Measurements from ENCODE around the gene BEGAIN.

- TF ChIP-seq EZH2 (IDR thresholded peaks at IDR 0.05; ENCODE audit: low read depth, low read length, severe bottlenecking) (no peak), NRF1 (IDR thresholded peaks at IDR 0.05; ENCODE audit: low read depth, low read length) (no peak), TCF12 (IDR thresholded peaks at IDR 0.05; ENCODE audit: low read depth, low read length) (no peak), RNF2 (IDR thresholded peaks at IDR 0.05; ENCODE audit: borderline replicate concordance, low read depth, low read length, missing control alignments, poor library complexity, severe bottlenecking) (no peak), RFX5 (IDR thresholded peaks at IDR 0.05; ENCODE audit: borderline replicate concordance, low read depth, low read length) (no peak), GABPA (IDR thresholded peaks at IDR 0.05; ENCODE audit: borderline replicate concordance, insufficient read depth, low read length) (no peak), RAD21 (IDR thresholded peaks at IDR 0.05 in 1 of 2, conservative IDR thresholded peaks at IDR 0.05 in 1 of 2; ENCODE audit: low read depth in 2 of 2, low read length in 2 of 2) (no peak), POLR2AphosphoS5 (IDR thresholded peaks at IDR 0.05; ENCODE audit: low read depth, low read length) (no peak), POLR2A (IDR thresholded peaks at IDR 0.05; ENCODE audit: control extremely low read depth in 1 of 2, low read depth in 2 of 2, low read length in 2 of 2) (no peak), TEAD4 (IDR thresholded peaks at IDR 0.05; ENCODE audit: low read depth, low read length) (no peak)
- TF ChIP-seq, protein P1, sequence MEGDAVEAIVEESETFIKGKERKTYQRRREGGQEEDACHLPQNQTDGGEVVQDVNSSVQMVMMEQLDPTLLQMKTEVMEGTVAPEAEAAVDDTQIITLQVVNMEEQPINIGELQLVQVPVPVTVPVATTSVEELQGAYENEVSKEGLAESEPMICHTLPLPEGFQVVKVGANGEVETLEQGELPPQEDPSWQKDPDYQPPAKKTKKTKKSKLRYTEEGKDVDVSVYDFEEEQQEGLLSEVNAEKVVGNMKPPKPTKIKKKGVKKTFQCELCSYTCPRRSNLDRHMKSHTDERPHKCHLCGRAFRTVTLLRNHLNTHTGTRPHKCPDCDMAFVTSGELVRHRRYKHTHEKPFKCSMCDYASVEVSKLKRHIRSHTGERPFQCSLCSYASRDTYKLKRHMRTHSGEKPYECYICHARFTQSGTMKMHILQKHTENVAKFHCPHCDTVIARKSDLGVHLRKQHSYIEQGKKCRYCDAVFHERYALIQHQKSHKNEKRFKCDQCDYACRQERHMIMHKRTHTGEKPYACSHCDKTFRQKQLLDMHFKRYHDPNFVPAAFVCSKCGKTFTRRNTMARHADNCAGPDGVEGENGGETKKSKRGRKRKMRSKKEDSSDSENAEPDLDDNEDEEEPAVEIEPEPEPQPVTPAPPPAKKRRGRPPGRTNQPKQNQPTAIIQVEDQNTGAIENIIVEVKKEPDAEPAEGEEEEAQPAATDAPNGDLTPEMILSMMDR (IDR thresholded peaks at IDR 0.05; ENCODE audit: control extremely low read depth in 1 of 3, insufficient read depth in 1 of 3, low read depth in 1 of 3, low read length in 3 of 3): no peak
Measured at GRCh38 chr14:100589071-100589759, 2.0 kb upstream of the BEGAIN start.

All from H1 (cell line).